ENCODE results near the gene FOXC1. TPM values are rescaled to one million over a fixed set of nuclear protein-coding genes. Genes with fewer than 3 reads are reported as not detected.

FOXC1 gene
- total RNA-seq, result 5.4 and 7.6 TPM in 2 replicates

GRCh38 chr6:1609648-1610496, at the start of gene FOXC1:
FOXC1 (plus strand) TSS chr6:1609915; CDS start chr6:1610446, 531 bp downstream.

Other genes starting within 250 kb of the FOXC1 start
- 55.7 and 70.8 TPM in 2 replicates for gene FOXF2, start 220.3 kb upstream of the FOXC1 start, total RNA-seq

All from smooth muscle cell of trachea (primary cell).